ENCODE measurements around the gene CGNL1. TPM values are rescaled to one million over a fixed set of nuclear protein-coding genes. Genes with fewer than 3 reads are reported as not detected.

Gene CGNL1
- total RNA-seq, 1 experiment from 2014 or later, result 34.6 TPM

DNA sequence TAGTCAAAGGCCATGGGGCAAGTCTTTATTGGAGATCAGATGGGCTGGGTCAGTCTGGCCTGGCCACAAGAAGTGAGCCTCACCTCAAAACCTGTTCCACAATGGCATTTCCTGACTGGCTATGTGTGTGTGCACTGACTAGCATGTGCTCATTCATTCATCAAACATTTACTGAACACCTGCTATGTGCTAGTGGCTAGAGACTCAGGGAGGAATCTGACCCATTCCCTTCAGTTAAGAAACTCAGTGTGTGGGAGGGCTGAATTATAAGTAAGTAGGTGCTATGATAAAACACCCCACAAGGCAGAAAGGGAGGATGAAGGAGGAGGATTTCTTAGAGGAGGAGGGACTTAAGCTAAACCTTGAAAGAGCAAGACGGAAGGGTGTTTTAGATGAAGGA, 5.4 kb upstream of the CGNL1 start:
- Mint-ChIP-seq H3K4me3 (no peak overlapping the region), H3K27me3 (ENCODE audit: low read depth) (peaks cover 22% of the 10 kb centered on the region)
- no peak overlapping the region for H4K5ac ChIP-seq (ENCODE audit: insufficient read length, low read depth, low read length)

More for the DNA sequence above, 5.4 kb upstream of the CGNL1 start:
- no peak overlapping the region for H2BK5ac ChIP-seq (ENCODE audit: insufficient read length, low read length)
- no peak overlapping the region for H4K8ac ChIP-seq (replicated peaks; ENCODE audit: insufficient read length, low read depth, low read length)
- H2BK20ac ChIP-seq (ENCODE audit: low read depth, low read length, poor library complexity, severe bottlenecking), result no peak overlapping the region
- no peak overlapping the region for H2BK120ac ChIP-seq (ENCODE audit: low read depth, low read length, poor library complexity, severe bottlenecking)
- H3K14ac ChIP-seq (ENCODE audit: insufficient read depth, low read length), result no peak overlapping the region
- H4K91ac ChIP-seq (ENCODE audit: insufficient read length, low read depth, low read length), result no peak overlapping the region
- H3K79me2 ChIP-seq (ENCODE audit: insufficient read depth, low read length), result no peaks in the 10 kb centered on the region
- H3K79me1 ChIP-seq (ENCODE audit: insufficient read depth, low read depth, low read length, poor library complexity, severe bottlenecking), result no peaks in the 10 kb centered on the region
- TF ChIP-seq, protein P1, sequence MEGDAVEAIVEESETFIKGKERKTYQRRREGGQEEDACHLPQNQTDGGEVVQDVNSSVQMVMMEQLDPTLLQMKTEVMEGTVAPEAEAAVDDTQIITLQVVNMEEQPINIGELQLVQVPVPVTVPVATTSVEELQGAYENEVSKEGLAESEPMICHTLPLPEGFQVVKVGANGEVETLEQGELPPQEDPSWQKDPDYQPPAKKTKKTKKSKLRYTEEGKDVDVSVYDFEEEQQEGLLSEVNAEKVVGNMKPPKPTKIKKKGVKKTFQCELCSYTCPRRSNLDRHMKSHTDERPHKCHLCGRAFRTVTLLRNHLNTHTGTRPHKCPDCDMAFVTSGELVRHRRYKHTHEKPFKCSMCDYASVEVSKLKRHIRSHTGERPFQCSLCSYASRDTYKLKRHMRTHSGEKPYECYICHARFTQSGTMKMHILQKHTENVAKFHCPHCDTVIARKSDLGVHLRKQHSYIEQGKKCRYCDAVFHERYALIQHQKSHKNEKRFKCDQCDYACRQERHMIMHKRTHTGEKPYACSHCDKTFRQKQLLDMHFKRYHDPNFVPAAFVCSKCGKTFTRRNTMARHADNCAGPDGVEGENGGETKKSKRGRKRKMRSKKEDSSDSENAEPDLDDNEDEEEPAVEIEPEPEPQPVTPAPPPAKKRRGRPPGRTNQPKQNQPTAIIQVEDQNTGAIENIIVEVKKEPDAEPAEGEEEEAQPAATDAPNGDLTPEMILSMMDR (conservative IDR thresholded peaks at IDR 0.05), result no peak
- H2BK12ac ChIP-seq (ENCODE audit: insufficient read length, low read depth, low read length), result no peak overlapping the region
- H3K9me3 ChIP-seq (ENCODE audit: control insufficient read depth, low read depth, low read length), result no peaks in the 10 kb centered on the region
- H3K4ac ChIP-seq (ENCODE audit: low read depth, low read length), result no peak overlapping the region
- no peak overlapping the region; a peak in 1 of 7 replicates for H3K27ac Mint-ChIP-seq
- H3K23me2 ChIP-seq (ENCODE audit: insufficient read length, low read depth, low read length, poor library complexity, severe bottlenecking), result peaks cover 3% of the 10 kb centered on the region
- H3K4me1 ChIP-seq (ENCODE audit: insufficient read depth, low read length), result no peaks in the 10 kb centered on the region
- peaks cover 0 to 1% (median 0%) of the 10 kb centered on the region in 3 experiments; a peak in 1 of 7 replicates for H3K36me3 Mint-ChIP-seq (ENCODE audit: insufficient read depth in 1 of 3, low read depth in 3 of 3)
- no peak overlapping the region for H3K9ac ChIP-seq (ENCODE audit: extremely low read depth, insufficient read length, low read length)
- peaks cover 16 to 27% of the 10 kb centered on the region in 2 experiments for H3K4me1 Mint-ChIP-seq
- H3K56ac ChIP-seq (ENCODE audit: insufficient read length, low read depth, low read length), result no peak overlapping the region
- no peak overlapping the region for H3K18ac ChIP-seq (ENCODE audit: insufficient read length, low read depth, low read length)
- no peak for DNase-seq
- WGBS (ENCODE audit: extremely low coverage, insufficient read length, low lambda C conversion rate), result no CpG with 5 or more reads among the region's 1 CpG
- no peak overlapping the region for H2AFZ ChIP-seq (ENCODE audit: low read length)
- H3K27ac ChIP-seq (ENCODE audit: insufficient read length, low read depth, low read length), result no peak overlapping the region
- no peaks in the 10 kb centered on the region for H3K27me3 ChIP-seq (ENCODE audit: insufficient read depth, low read length)
- no peak overlapping the region for H2BK15ac ChIP-seq (ENCODE audit: low read depth, low read length)
- no peak overlapping the region for H3K23ac ChIP-seq (ENCODE audit: insufficient read length, low read depth, low read length)
- H3K9me3 Mint-ChIP-seq, result peaks cover 0 to 3% of the 10 kb centered on the region in 2 experiments; a peak in 1 of 5 replicates
- no peak overlapping the region for H3T11ph ChIP-seq (ENCODE audit: low read length)
- H3K4me2 ChIP-seq (ENCODE audit: insufficient read depth, insufficient read length, low read length), result no peak overlapping the region
- no peaks in the 10 kb centered on the region for H4K20me1 ChIP-seq (ENCODE audit: control insufficient read depth, insufficient read depth, insufficient read length)
- H2AK5ac ChIP-seq (ENCODE audit: insufficient read length, low read length), result no peak overlapping the region
